WTC11 (cell line): Measurements from ENCODE around the gene OGFR. TPM values are rescaled to one million over a fixed set of nuclear protein-coding genes. Genes with fewer than 3 reads are reported as not detected.
A peak's percentile ranks its signal among the peaks of the same experiment; 100 is the strongest.

ENCODE experiments used
- ATAC-seq: fragments of 200-7000 bp; cut with Tn5 transposase; 2 replicates; pipeline ENCODE4 v1.10.0; 2021; ENCODE audit warnings: mild to moderate bottlenecking, moderate library complexity
- CTCF ChIA-PET: fragments of 300-600 bp; sonication (Branson Sonifier 250); formaldehyde crosslinking; loops from one replicate; lab custom pipeline; 2021; ENCODE audit warnings: antibody characterized with exemption; lab: Charles Lee
- POLR2A ChIA-PET: fragments of 350-600 bp; sonication (Branson Sonifier 250); formaldehyde crosslinking; loops from one replicate; lab custom pipeline; 2021; ENCODE audit warnings: antibody characterized with exemption; lab: Charles Lee
- DNase-seq: peaks from one replicate; pipeline ENCODE4 v3.0.0; 2021; ENCODE audit warnings: low spot score
- H3K27ac Mint-ChIP-seq: 2 replicates; pipeline ENCODE4 v1.8.0; 2021; ENCODE audit warnings: mixed read lengths
- H3K27me3 Mint-ChIP-seq: 2 replicates; pipeline ENCODE4 v1.8.0; 2021; ENCODE audit warnings: low read depth, mild to moderate bottlenecking, moderate library complexity, mixed read lengths
- H3K36me3 Mint-ChIP-seq: 2 replicates; pipeline ENCODE4 v1.8.0; 2021; ENCODE audit warnings: mixed read lengths
- H3K4me1 Mint-ChIP-seq: 2 replicates; pipeline ENCODE4 v1.8.0; 2022; ENCODE audit warnings: mixed read lengths
- H3K4me3 Mint-ChIP-seq: 2 replicates; pipeline ENCODE4 v1.8.0; 2021; ENCODE audit warnings: mild to moderate bottlenecking, moderate library complexity, mixed read lengths
- H3K9me3 Mint-ChIP-seq: 2 replicates; pipeline ENCODE4 v1.8.0; 2021; ENCODE audit warnings: mixed read lengths
- AR ChIP-seq: fragments of 250-450 bp; sonication (Bioruptor Pico); IDR thresholded peaks from 2 replicates; pipeline ENCODE4 v1.9.0; 2021; ENCODE audit warnings: mild to moderate bottlenecking
- ARID4B ChIP-seq: sonication (generic); formaldehyde crosslinking; IDR thresholded peaks from 2 replicates; pipeline ENCODE4 v1.8.0; 2023; ENCODE audit warnings: missing genetic modification reagents, mild to moderate bottlenecking, borderline replicate concordance
- ATF2 ChIP-seq: sonication (generic); formaldehyde crosslinking; IDR thresholded peaks from 2 replicates; pipeline ENCODE4 v1.8.1; 2022; ENCODE audit warnings: low read depth, missing genetic modification reagents, borderline replicate concordance
- ATF6 ChIP-seq: sonication (generic); formaldehyde crosslinking; IDR thresholded peaks from 2 replicates; pipeline ENCODE4 v1.8.1; 2023; ENCODE audit warnings: mild to moderate bottlenecking, missing genetic modification reagents
- CDX4 ChIP-seq: fragments of 250-450 bp; sonication (Bioruptor Pico); IDR thresholded peaks from 2 replicates; pipeline ENCODE4 v1.9.0; 2021; ENCODE audit warnings: moderate library complexity, mild to moderate bottlenecking, inconsistent platforms, borderline replicate concordance
- CREB1 ChIP-seq: sonication (generic); formaldehyde crosslinking; IDR thresholded peaks from 2 replicates; pipeline ENCODE4 v1.8.0; 2023; ENCODE audit warnings: mild to moderate bottlenecking, missing genetic modification reagents
- E2F4 ChIP-seq: sonication (generic); formaldehyde crosslinking; IDR thresholded peaks from 2 replicates; pipeline ENCODE4 v1.8.1; 2022; ENCODE audit warnings: low read depth, mild to moderate bottlenecking, moderate library complexity, missing genetic modification reagents, borderline replicate concordance
- EMX1 ChIP-seq: fragments of 250-450 bp; sonication (Bioruptor Pico); IDR thresholded peaks from 2 replicates; pipeline ENCODE4 v1.8.0; 2021; ENCODE audit warnings: mild to moderate bottlenecking
- ESRRA ChIP-seq: sonication (generic); formaldehyde crosslinking; IDR thresholded peaks from 2 replicates; pipeline ENCODE4 v1.8.1; 2022; ENCODE audit warnings: mild to moderate bottlenecking, missing genetic modification reagents, borderline replicate concordance
- FOXJ3 ChIP-seq: sonication (generic); formaldehyde crosslinking; IDR thresholded peaks from 2 replicates; pipeline ENCODE4 v1.9.0; 2021; ENCODE audit warnings: missing genetic modification reagents, mild to moderate bottlenecking, borderline replicate concordance
- GABPB1 ChIP-seq: sonication (generic); formaldehyde crosslinking; IDR thresholded peaks from 2 replicates; pipeline ENCODE4 v1.8.1; 2023; ENCODE audit warnings: mild to moderate bottlenecking, missing genetic modification reagents
- GRHL2 ChIP-seq: fragments of 250-450 bp; sonication (Bioruptor Pico); IDR thresholded peaks from 2 replicates; pipeline ENCODE4 v1.8.0; 2022; ENCODE audit warnings: mild to moderate bottlenecking, moderate library complexity; ENCODE audit not compliant: insufficient replicate concordance, severe bottlenecking
- GTF2I ChIP-seq: fragments of 250-450 bp; sonication (Bioruptor Pico); conservative IDR thresholded peaks from 2 replicates; pipeline ENCODE4 v1.4.0; 2021; ENCODE audit warnings: mild to moderate bottlenecking
- IRF2 ChIP-seq: sonication (generic); formaldehyde crosslinking; IDR thresholded peaks from 2 replicates; pipeline ENCODE4 v1.8.0; 2022; ENCODE audit warnings: low read depth, missing genetic modification reagents, borderline replicate concordance
- JUN ChIP-seq: sonication (generic); formaldehyde crosslinking; IDR thresholded peaks from 2 replicates; pipeline ENCODE4 v1.8.0; 2023; ENCODE audit warnings: mild to moderate bottlenecking, missing genetic modification reagents
- MLX ChIP-seq: sonication (generic); formaldehyde crosslinking; IDR thresholded peaks from 2 replicates; pipeline ENCODE4 v1.8.1; 2023; ENCODE audit warnings: mild to moderate bottlenecking, missing genetic modification reagents, moderate library complexity
- OVOL2 ChIP-seq: fragments of 250-450 bp; sonication (Bioruptor Pico); IDR thresholded peaks from 2 replicates; pipeline ENCODE4 v1.9.0; 2021; ENCODE audit warnings: mild to moderate bottlenecking, borderline replicate concordance
- ZNF423 ChIP-seq: fragments of 250-450 bp; sonication (Bioruptor Pico); IDR thresholded peaks from 2 replicates; pipeline ENCODE4 v2.1.2; 2022; ENCODE audit warnings: mild to moderate bottlenecking, moderate library complexity
- total RNA-seq: library from RNA; stranded (reverse); gene quantifications from 3 replicates; pipeline ENCODE4 v1.2.3, GENCODE V29; 2021

Gene OGFR
- total RNA-seq, 1 experiment from 2014 or later: 43.3 TPM

- Mint-ChIP-seq H3K36me3 (peaks cover 30% of the 10 kb centered on the region), H3K9me3 (no peaks in the 10 kb centered on the region), H3K27ac (no peak overlapping the region), H3K4me1 (peaks cover 7% of the 10 kb centered on the region), H3K27me3 (peaks cover 16% of the 10 kb centered on the region), H3K4me3 (peak overlapping the region; percentile 83)
- POLR2A ChIA-PET: no interaction called here
- TF ChIP-seq GTF2I (CRISPR knock-in tag) (no peak), OVOL2 (CRISPR knock-in tag) (no peak), JUN (CRISPR knock-in tag) (no peak), ESRRA (CRISPR knock-in tag) (no peak), ARID4B (CRISPR knock-in tag) (no peak), CREB1 (CRISPR knock-in tag) (no peak), MLX (CRISPR knock-in tag) (no peak)
- DNase-seq: no peak
- CTCF ChIA-PET: interaction anchor here (0.6 to 3.1 kb wide), 10 partner anchors 11 to 383 kb away, joined by 3 to 13 read pairs (median 4); no protein-coding TSS in a partner anchor
- no peak for ATAC-seq
These were observed 7.7 kb upstream of the OGFR start for GRCh38 chr20:62796699-62797491.

GRCh38 chr20:62797671-62798532 lies 6.7 kb upstream of the OGFR start:
- Mint-ChIP-seq H3K36me3 (peaks cover 30% of the 10 kb centered on the region), H3K27me3 (peaks cover 11% of the 10 kb centered on the region), H3K9me3 (no peaks in the 10 kb centered on the region), H3K4me3 (peak overlapping the region; percentile 83), H3K27ac (peak overlapping the region; percentile 82; the same call in 1 of the 2 replicates), H3K4me1 (peaks cover 4% of the 10 kb centered on the region)
- ATAC-seq (no peak), DNase-seq (no peak)
- CTCF ChIA-PET: interaction anchor here (1.8 kb wide), 1 partner anchor 10 kb away, joined by 8 read pairs; no protein-coding TSS in a partner anchor
- POLR2A ChIA-PET: no interaction called here
- no peak for TF ChIP-seq EMX1 (CRISPR knock-in tag)
- TF ChIP-seq ATF6 (CRISPR knock-in tag): no peak
- no peak for TF ChIP-seq ZNF423
- no peak for TF ChIP-seq AR (CRISPR knock-in tag)
- TF ChIP-seq CDX4 (CRISPR knock-in tag): no peak
- TF ChIP-seq ATF2: no peak
- TF ChIP-seq GRHL2: no peak
- no peak for TF ChIP-seq GABPB1
- no peak for TF ChIP-seq FOXJ3 (CRISPR knock-in tag)
- TF ChIP-seq IRF2: no peak
- TF ChIP-seq E2F4 (CRISPR knock-in tag): no peak
